ENCODE results near the gene SYNJ2. TPM values are rescaled to one million over a fixed set of nuclear protein-coding genes. Genes with fewer than 3 reads are reported as not detected.

The SYNJ2 gene
- polyA plus RNA-seq, 6 donors from 2014 or later = 2.4 to 9.5 (median 4.7) TPM

DNA sequence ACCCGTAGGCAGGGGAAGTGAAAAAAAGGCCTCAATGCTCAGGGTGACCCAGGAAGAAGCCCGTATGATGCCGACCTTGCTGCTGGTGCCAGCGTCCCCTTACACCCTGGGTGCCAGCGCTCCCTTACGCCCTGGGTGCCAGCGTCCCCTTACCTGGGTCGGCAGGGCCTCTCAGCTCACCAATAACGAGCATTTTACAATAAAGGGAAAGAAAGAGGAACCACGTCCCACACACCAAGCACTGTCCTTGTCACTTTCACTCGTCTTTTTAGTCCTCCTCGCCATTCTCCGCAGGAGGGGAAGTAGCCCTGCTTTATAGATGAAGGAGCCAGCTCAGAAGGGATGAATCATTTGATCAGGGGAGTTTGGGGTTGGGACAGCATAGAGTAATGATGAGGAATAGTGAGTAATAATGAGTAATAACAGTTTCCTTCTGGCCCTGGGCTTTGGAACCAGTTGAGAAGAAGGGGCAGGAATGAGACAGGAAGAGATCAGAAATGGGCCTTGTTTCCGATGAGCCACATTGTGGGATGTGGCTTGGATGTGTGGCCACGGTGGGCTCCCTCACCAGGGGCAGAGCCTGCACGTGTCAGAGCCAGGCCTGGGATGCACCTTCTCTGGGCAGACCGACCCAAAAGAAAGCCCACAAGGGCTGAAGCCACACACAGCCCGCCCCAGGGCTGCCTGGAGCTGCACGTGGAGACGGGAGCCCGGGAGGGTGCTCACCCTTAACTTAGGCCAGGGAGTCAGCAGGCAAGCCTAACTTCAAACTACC lies 75.7 kb downstream of the SYNJ2 start:
- DNase-seq (no peak), ATAC-seq (ENCODE audit: low read depth in 2 of 2) (no peak)
- H3K27ac Mint-ChIP-seq = peak overlapping the region in 2 of 6 donors; percentile 1 to 54
- no peaks in the 10 kb centered on the region for H3K27me3 Mint-ChIP-seq
- peaks cover 4 to 11% of the 10 kb centered on the region in 2 donors for H3K36me3 Mint-ChIP-seq
- H3K9me3 Mint-ChIP-seq = peaks cover 0 to 10% (median 0%) of the 10 kb centered on the region in 7 donors
- H3K4me1 Mint-ChIP-seq = peaks cover 0 to 4% (median 0%) of the 10 kb centered on the region in 3 donors
- no peak overlapping the region for H3K4me3 Mint-ChIP-seq

DNA sequence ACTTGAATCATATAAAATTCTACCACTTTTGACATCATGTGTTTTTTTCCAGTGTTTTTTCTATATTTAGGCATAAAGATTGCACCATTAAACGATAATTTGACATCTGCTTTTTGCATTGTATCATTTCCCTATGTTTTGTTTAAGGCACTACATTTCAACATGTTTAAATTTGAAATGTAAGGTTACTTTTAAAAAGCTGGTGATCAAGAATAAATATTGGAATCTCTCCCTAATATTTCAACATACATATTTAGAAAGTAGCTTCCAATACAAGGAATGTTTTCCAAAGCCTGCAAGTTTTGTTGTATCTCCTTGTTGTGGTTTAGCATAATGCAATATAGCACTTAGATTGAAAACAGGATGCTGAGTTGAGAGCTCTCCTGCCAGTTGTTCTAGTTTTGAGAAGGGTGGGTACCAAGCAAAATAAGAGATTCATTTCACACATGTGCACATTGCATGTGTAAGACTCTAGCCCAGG lies 76.5 kb downstream of the SYNJ2 start:
- no peaks in the 10 kb centered on the region for H3K27me3 Mint-ChIP-seq
- H3K27ac Mint-ChIP-seq = no peak overlapping the region
- peaks cover 0 to 10% (median 3%) of the 10 kb centered on the region in 7 donors for H3K9me3 Mint-ChIP-seq
- H3K36me3 Mint-ChIP-seq = peaks cover 4 to 11% of the 10 kb centered on the region in 2 donors
- ATAC-seq (ENCODE audit: low read depth in 2 of 2) = no peak
- no peak for DNase-seq
- H3K4me1 Mint-ChIP-seq = peaks cover 0 to 4% (median 0%) of the 10 kb centered on the region in 3 donors
- no peak overlapping the region for H3K4me3 Mint-ChIP-seq

DNA sequence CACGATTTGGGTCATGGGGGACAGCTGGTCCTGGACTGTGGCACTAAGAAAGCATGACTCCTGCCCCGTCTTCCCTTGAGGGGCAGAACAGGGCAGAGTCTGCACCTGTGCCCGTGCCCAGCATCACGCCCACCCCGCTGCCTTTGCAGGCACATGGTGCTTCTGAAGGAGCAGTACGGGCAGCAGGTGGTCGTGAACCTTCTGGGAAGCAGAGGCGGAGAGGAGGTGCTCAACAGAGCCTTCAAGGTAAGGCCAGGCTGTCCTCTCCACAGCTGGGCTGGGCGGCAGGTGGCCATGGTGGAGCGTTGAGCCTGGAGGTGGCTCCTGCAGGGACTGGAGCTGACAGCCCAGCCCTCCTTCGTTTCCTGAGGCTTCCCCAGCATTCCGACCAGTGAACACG lies 77.4 kb downstream of the SYNJ2 start:
- Mint-ChIP-seq H3K27me3 (no peaks in the 10 kb centered on the region), H3K27ac (no peak overlapping the region), H3K4me1 (peaks cover 0 to 4% (median 0%) of the 10 kb centered on the region in 3 donors), H3K9me3 (peaks cover 0 to 6% (median 1%) of the 10 kb centered on the region in 7 donors), H3K4me3 (no peak overlapping the region), H3K36me3 (peaks cover 3 to 4% of the 10 kb centered on the region in 2 donors)
- ATAC-seq (ENCODE audit: low read depth in 2 of 2) = no peak
- no peak for DNase-seq

DNA sequence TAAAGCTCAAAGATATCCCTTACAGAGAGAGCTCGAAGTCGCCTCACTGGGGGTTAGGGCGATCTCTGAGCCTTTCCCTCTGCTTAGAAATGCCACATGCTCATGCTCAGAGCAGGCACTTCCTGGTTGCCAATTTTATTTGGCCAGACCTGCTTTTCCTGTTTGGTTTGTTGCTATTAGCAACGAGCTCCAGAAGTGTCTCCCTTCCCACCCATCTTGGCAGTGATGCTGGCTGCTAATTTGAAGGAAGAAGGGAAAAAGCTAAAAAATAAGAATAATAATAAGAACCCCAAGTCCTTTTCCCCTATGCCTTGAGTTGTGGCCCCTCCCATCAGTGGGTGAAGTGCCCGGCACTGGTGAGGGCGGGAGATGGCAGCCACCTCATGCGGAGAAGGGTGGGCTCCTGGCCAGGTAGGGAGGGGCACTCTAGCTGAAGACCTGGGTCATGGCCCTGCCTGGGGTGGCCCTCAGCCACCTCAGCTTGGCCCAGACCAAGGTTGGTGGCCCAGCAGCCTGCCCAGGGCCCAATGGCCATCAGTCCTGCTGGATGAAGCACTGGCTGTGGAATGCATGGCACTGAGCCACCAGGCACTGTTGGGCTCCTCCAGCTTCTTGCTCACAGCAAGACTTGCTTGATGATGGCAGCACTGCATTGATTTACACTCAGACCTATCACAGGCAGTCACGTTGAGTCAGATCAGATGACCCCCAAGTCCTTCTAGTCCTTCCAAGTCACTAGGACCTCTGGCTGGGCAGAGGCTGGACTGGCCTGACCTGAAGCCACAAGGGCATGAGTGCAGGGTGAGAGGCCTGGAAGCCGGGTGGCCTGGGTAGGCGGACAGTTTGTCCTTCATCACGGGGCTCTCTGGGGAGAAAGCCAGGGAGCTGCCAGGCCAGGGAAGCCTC lies 79.0 kb downstream of the SYNJ2 start:
- H3K36me3 Mint-ChIP-seq = peaks cover 0 to 4% of the 10 kb centered on the region in 2 donors
- DNase-seq (no peak), ATAC-seq (ENCODE audit: low read depth in 2 of 2) (no peak)
- no peak overlapping the region for H3K27ac Mint-ChIP-seq
- H3K4me3 Mint-ChIP-seq = no peak overlapping the region
- H3K4me1 Mint-ChIP-seq = peaks cover 0 to 4% (median 0%) of the 10 kb centered on the region in 3 donors
- H3K27me3 Mint-ChIP-seq = no peaks in the 10 kb centered on the region
- H3K9me3 Mint-ChIP-seq = peaks cover 0 to 6% (median 0%) of the 10 kb centered on the region in 7 donors

DNA sequence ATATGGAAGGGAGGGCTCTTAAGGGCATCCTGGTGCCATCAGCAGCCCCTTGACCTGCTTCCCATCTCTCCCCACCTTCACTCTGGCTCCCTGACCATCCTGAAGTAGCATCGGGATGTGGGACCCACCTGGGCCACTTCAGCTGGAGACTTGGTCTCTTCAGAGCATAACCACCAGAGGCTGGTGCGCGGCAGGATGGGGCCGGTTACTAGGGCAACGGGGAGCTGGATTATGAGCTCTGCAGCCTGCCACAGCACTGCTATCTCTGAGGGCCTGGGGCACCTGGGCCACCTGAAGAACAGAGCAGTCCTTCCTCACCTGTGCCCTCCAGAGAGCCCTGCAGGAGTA lies 79.7 kb downstream of the SYNJ2 start:
- DNase-seq (no peak), ATAC-seq (ENCODE audit: low read depth in 2 of 2) (no peak)
- H3K27ac Mint-ChIP-seq = no peak overlapping the region
- H3K4me1 Mint-ChIP-seq = peaks cover 0 to 4% (median 0%) of the 10 kb centered on the region in 3 donors
- H3K36me3 Mint-ChIP-seq = peaks cover 0 to 4% of the 10 kb centered on the region in 2 donors
- no peak overlapping the region for H3K4me3 Mint-ChIP-seq
- peaks cover 0 to 6% (median 0%) of the 10 kb centered on the region in 7 donors for H3K9me3 Mint-ChIP-seq
- no peaks in the 10 kb centered on the region for H3K27me3 Mint-ChIP-seq

DNA sequence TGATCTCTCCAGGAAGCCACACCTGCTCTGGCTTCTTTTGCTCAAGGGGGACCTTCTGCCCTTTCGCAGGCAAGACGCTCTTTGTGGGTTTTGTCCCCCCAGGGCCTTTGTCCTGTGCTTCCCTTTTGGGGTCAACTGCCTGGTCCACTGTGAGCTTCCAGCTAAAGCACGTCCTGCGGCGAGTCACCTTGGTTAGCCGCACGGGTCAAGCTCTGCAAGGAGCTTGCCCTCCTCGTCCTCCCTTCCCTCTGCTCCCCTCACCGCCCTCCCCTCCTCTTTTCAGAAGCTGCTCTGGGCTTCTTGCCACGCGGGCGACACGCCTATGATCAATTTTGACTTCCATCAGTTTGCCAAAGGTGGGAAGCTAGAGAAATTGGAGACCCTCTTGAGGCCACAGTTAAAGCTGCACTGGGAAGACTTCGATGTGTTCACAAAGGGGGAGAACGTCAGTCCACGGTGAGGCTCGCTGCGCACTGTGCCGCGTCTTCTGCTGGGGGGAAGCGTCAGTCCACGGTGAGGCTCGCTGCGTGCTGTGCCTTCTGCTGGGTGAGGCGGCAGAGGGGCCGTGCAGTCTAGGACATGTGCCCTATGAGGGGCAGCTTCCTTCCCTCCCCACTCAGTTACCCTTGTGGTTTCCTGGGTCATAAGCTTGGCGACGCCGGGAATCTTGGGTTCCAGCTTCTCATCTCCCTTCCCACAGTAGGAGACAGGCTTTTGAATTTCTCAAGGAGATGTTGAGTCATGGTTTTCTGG lies 80.2 kb downstream of the SYNJ2 start:
- Mint-ChIP-seq H3K27ac (no peak overlapping the region), H3K4me1 (peaks cover 0 to 4% (median 0%) of the 10 kb centered on the region in 3 donors), H3K27me3 (no peaks in the 10 kb centered on the region), H3K4me3 (no peak overlapping the region), H3K9me3 (peaks cover 0 to 6% (median 0%) of the 10 kb centered on the region in 7 donors), H3K36me3 (peaks cover 0 to 4% of the 10 kb centered on the region in 2 donors)
- ATAC-seq (ENCODE audit: low read depth in 2 of 2) = no peak
- no peak for DNase-seq

DNA sequence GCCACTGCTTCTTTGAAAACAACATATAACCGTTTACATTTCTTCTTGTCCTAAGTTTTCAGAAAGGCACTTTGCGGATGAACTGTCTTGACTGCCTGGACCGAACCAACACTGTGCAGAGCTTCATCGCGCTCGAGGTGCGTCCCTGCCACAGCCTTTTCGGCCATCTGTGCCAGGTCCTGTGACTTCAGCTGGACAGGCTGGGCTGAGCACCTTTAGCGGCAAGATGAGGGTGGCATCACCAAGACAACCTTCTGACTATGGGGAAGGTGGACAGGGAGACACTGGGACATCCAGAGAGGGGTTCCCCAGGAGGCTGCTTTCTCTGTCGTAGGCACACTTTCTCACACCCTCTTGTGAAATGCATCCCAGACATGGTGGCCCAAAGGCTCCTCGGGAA lies 82.1 kb downstream of the SYNJ2 start:
- Mint-ChIP-seq H3K4me3 (no peak overlapping the region), H3K36me3 (no peaks in the 10 kb centered on the region), H3K27ac (peak overlapping the region in 1 of 6 donors; percentile 36), H3K4me1 (no peaks in the 10 kb centered on the region), H3K27me3 (no peaks in the 10 kb centered on the region), H3K9me3 (peaks cover 0 to 6% (median 0%) of the 10 kb centered on the region in 7 donors)
- DNase-seq (no peak), ATAC-seq (ENCODE audit: low read depth in 2 of 2) (no peak)

DNA sequence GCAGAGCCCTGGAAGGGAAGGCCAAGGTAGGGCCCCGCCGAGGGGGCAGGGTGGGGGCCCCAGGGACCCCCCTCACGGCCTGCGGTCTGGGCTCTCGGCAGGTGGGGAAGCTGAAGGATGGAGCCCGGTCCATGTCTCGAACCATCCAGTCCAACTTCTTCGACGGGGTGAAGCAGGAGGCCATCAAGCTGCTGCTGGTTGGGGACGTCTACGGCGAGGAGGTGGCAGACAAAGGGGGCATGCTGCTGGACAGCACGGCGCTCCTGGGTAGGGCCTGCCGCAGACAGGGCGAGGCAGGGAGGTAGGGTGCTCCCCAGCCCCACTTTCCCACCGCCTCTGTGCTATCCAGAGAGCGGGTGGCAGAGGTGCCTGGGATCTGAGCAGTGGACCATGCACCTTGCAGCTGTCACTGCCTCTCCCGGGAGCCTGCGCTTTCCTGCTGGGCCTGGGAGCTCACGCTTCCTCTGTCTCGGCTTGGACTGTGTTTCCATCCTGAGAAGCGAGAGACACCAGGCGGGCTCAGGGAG lies 83.1 kb downstream of the SYNJ2 start:
- Mint-ChIP-seq H3K27me3 (no peaks in the 10 kb centered on the region), H3K4me1 (no peaks in the 10 kb centered on the region), H3K4me3 (no peak overlapping the region), H3K27ac (no peak overlapping the region), H3K9me3 (peaks cover 0 to 6% (median 0%) of the 10 kb centered on the region in 7 donors), H3K36me3 (no peaks in the 10 kb centered on the region)
- DNase-seq (no peak), ATAC-seq (ENCODE audit: low read depth in 2 of 2) (no peak)

DNA sequence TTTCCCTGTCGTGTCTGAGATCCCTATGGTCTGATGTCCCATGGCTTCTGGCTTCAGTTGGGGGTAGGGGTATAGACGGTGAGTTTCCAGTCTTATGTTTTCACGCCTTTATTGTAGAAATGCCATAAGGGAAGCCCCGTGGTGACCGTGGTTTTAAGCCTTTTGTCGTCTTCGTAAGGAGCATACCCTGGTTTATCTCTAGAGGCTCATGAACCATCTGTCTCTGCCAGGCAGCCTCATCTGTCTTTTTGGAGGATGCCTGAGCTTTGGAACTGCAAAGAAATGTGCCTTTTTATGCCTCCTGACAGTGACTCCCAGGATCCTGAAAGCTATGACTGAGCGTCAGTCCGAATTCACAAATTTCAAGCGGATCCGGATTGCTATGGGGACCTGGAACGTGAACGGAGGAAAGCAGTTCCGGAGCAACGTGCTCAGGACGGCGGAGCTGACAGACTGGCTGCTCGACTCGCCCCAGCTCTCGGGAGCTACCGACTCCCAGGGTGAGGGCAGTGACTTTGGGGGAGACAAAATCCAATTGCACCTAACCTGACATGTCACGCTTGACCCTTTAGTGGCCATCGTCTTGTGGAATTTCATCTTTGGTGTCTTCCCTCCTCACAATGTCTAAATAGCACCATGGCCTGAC lies 84.6 kb downstream of the SYNJ2 start:
- Mint-ChIP-seq H3K27ac (no peak overlapping the region), H3K4me1 (no peaks in the 10 kb centered on the region), H3K9me3 (peaks cover 0 to 6% (median 0%) of the 10 kb centered on the region in 7 donors), H3K4me3 (no peak overlapping the region), H3K27me3 (no peaks in the 10 kb centered on the region), H3K36me3 (no peaks in the 10 kb centered on the region)
- no peak for DNase-seq
- ATAC-seq (ENCODE audit: low read depth in 2 of 2) = no peak

DNA sequence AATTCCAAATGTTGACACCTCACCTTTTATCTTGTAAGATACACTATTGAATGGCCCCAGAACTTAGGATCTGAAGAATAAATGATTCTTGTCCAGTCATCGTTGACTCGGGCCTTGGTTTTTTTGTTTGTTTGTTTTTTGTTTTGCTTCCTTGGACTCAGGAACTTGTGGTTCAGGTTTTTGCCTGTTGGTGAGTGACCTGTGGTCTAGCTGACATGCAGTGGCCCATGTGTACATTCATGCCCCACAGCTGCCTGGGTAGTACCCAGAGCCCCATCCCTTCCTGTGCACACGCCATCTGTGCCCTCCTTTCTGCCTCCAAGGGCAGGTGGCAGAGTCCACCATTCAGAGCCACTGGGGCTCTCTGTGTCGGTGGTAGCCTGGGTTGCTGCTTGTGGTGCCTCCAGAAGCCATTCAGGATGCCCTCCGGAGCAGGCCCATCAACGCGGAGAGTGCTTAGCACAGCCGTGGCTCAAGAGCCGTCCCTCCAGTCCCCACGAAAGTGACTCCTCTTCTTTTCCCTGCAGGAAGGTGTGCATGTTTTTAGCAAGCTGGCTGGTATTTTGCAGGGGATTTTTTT lies 85.9 kb downstream of the SYNJ2 start:
- Mint-ChIP-seq H3K27ac (peak overlapping the region in 1 of 6 donors; percentile 80), H3K4me1 (peaks cover 1 to 6% (median 4%) of the 10 kb centered on the region in 3 donors), H3K27me3 (no peaks in the 10 kb centered on the region), H3K36me3 (no peaks in the 10 kb centered on the region), H3K9me3 (peaks cover 0 to 6% (median 0%) of the 10 kb centered on the region in 7 donors), H3K4me3 (no peak overlapping the region)
- ATAC-seq (ENCODE audit: low read depth in 2 of 2) (no peak), DNase-seq (no peak)

DNA sequence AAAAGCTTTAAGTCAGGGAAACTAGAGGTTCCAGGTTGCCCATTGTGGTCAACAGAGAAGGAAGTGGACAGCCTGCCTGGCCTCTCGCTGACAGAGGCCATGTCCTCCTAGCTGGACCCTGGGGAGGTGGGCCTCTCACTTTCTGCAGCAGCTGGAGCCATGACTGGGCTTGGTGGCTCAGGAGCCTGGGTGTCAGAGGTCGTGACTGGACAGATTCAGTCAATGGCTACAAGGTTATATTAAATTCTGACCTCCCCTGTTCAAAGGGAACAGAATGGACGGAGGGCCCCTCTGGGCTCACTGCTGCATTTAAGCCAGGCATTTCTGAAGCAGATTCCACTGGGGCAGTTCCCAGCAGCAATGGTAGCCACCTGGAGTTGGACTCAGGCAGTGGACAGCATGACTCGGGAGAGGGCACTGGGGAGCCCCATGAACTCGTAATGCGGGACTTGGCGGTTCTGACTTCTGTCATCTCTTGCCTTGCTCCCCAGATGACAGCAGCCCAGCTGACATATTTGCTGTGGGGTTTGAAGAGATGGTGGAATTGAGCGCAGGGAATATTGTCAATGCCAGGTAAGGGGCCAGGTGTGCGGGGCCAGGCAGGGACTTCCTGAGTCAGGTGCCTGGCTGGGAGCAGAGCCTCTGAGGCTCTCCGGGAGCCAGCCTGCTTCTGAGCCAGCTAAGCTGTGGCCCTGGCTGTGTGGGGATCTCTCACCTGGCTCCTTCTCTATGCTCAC lies 86.7 kb downstream of the SYNJ2 start:
- Mint-ChIP-seq H3K4me3 (no peak overlapping the region), H3K27me3 (no peaks in the 10 kb centered on the region), H3K27ac (peak overlapping the region in 1 of 6 donors; percentile 50), H3K36me3 (no peaks in the 10 kb centered on the region), H3K9me3 (peaks cover 0 to under 1% (median 0%) of the 10 kb centered on the region in 7 donors), H3K4me1 (peaks cover 1 to 6% (median 4%) of the 10 kb centered on the region in 3 donors)
- DNase-seq (no peak), ATAC-seq (ENCODE audit: low read depth in 2 of 2) (no peak)

All from naive B cell (primary cell).